ENCODE results near the gene MAST2.

The MAST2 gene

GRCh38 chr1:45995298-45995697 lies 191.9 kb downstream of the MAST2 start:
- H3K4me3 ChIP-seq (ENCODE audit: low read depth, low read length): no peak overlapping the region
- no peak for TF ChIP-seq CTCF (IDR thresholded peaks at IDR 0.05; ENCODE audit: low read depth, low read length)

- TF ChIP-seq CTCF (IDR thresholded peaks at IDR 0.05; ENCODE audit: low read depth, low read length): no peak
- no peak overlapping the region for H3K4me3 ChIP-seq (ENCODE audit: low read depth, low read length)
Observed at GRCh38 chr1:45998020-45998617, 194.7 kb downstream of the MAST2 start.

GRCh38 chr1:45999507-45999906 lies 196.1 kb downstream of the MAST2 start:
- no peak overlapping the region for H3K4me3 ChIP-seq (ENCODE audit: low read depth, low read length)
- no peak for TF ChIP-seq CTCF (IDR thresholded peaks at IDR 0.05; ENCODE audit: low read depth, low read length)

- TF ChIP-seq CTCF (IDR thresholded peaks at IDR 0.05; ENCODE audit: low read depth, low read length): no peak
- H3K4me3 ChIP-seq (ENCODE audit: low read depth, low read length): no peak overlapping the region
Observed at GRCh38 chr1:46001081-46001785, 197.8 kb downstream of the MAST2 start.

GRCh38 chr1:46002551-46003150 lies 199.2 kb downstream of the MAST2 start:
- TF ChIP-seq CTCF (IDR thresholded peaks at IDR 0.05; ENCODE audit: low read depth, low read length): no peak
- H3K4me3 ChIP-seq (ENCODE audit: low read depth, low read length): no peak overlapping the region

GRCh38 chr1:46003315-46003714 lies 199.9 kb downstream of the MAST2 start:
- no peak for TF ChIP-seq CTCF (IDR thresholded peaks at IDR 0.05; ENCODE audit: low read depth, low read length)
- H3K4me3 ChIP-seq (ENCODE audit: low read depth, low read length): no peak overlapping the region

GRCh38 chr1:46004492-46004891 lies 201.1 kb downstream of the MAST2 start:
- TF ChIP-seq CTCF (IDR thresholded peaks at IDR 0.05; ENCODE audit: low read depth, low read length): no peak
- no peak overlapping the region for H3K4me3 ChIP-seq (ENCODE audit: low read depth, low read length)
